NCI-H1436 treated with DMSO at 0.1 percent for 48 hours (cell line): ENCODE data around the gene WNT16.

ENCODE experiments used
- DNase-seq: peaks from one replicate; lab custom pipeline; 2025; lab: John Stamatoyannopoulos, UW

The WNT16 gene

DNA sequence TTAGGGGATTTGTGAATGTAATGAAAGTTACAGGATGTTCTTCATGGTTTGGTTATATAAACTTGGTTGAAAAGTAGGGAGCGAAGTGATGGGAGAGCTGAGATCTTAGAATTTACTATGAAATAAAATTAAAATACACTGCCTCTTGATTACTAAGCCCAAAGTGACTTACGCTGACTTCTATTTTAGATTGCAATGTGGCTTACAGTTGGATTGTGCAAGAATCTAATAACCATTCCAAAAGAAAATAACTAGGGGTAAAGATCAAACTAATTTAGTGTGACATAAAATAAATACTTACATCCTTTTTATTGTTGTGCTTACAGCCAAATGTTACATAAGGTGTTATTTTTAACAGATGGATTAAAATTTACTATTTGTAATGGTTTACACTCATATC, 15.3 kb downstream of the WNT16 start:
- no peak for DNase-seq

DNA sequence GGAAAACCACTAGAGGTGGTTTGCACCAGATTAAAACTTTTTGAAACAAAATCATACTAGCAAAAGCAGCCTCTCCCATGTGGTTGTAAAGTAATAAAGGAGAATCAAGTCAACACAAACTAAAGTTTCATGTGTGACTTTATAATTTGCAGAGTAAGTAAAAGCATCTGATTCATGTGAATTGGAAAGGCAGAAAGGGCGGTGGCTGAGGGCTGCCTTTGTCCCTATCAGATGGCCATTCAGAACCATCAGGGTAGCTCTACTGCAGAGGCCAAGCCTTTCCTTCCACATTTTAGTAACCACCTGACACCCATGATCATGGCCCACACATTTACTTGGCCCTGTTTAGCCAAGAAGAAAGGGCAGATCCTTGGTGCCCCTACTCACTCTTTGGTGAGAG, 15.7 kb downstream of the WNT16 start:
- DNase-seq: no peak

DNA sequence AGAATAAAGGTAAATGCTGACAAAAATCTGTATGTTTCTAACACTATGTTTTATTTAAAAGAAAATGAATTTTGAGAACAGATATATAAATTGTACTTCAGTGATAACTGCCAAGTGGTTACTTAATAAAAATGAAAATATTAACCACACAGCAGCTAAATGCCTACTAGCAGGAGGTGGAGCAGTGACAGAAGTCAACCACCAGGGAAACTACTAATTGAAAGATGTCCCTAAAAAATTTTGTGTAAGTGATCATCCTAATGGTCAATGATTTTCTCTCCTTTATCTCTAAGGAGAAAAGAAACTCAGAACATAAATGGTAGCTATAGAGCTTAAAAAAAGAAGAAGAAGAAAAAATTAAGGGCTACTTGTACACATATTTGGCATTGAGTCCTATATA, 22.9 kb downstream of the WNT16 start:
- DNase-seq: no peak

DNA sequence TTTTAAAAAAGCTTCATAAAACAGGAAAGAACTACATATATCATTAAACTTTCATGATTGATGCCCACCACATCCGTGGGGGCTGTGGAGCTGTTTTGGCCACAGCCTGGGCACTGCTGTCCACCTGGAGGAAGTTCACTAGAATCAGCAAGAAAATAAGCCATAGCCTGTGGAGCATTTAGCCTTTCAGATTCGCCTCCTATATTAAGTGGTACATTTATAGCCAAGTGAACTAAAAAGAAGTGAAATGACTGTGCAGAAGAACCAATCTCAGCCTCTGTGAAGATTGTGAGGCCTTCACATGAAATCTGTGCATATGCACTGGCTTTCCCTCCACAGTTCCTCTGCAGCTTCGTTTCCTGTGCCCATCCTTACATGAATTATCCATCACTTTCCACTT, 23.5 kb downstream of the WNT16 start:
- no peak for DNase-seq

DNA sequence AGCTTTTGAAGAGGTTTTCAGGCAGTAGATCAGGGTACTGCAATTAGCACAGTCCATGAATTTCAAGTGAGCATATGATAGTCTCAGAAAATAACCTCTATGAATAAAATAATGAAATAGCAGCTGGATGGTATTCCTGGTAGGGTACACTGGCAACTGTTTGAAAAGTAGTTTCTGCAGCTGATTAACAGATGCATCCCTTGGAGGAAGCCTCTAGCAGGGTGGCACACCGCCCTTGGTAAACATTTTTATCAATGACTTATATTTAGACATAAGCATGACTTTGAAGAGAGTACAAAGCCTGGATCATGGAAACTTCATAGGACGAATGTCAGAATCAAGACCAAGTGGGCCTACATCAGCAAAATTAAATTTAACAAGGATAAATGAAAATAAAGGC, 26.8 kb downstream of the WNT16 start:
- DNase-seq: no peak

DNA sequence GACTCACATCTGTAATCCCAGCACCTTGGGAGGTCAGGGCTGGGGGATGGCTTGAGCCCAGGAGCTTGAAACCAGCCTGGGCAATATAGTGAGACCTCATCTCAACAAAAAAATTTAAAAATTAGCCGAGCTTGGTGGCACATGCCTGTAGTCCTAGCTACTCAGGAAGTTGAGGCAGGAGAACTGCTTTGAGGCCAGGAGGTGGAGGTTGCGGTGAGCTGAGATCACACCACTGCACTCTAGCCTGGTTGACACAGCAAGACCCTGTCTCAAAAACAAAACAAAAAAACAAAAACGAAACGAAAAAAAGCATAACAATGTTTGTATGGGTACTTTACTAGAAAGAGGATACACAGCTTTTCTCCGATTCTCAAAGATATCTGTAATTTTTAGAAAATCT, 31.8 kb downstream of the WNT16 start:
- DNase-seq: no peak

DNA sequence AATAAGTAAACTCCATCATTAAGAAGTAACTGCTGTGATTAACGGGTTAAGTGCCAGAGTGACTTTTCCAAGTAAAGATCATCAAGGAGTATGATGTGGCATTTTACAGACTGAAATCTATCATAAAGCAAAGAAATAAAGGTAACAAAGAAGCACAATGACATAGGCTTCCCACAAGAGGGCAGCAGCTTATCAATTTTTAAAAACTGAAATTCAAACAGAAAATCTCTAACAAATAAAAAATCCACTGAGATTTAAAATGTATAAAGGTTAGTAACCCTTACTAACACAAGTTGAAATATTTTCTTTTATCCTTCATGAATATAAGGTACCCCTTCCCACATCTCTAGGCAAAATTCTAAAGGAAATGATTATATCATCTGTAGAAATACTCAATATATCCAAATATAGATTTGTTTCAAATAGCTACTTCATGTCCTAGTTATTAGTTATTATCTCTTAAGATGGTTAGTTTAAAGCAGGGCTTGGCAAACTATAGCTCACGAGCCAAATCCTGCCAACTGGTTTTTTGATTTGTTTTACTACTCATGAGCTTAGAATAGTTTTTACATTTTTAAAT, 38.1 kb downstream of the WNT16 start:
- DNase-seq: no peak

DNA sequence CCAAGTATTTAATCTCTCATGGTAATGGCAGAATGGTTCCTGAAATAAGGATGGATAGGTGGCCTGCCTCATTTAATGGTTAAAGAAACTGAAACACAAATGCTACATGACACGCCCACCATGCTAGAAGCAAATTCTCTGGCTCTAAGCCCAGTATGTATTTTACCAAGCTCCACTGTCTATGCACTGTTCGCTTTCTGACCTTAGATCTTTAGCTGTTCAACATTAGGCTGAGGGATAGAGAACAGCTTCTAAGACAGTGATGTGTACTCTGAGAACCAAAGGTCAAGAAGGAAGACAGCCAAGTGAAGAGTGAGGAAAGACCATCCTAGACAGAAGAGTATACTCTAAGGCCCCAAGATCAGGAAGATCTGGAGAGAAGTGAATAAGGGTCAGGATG, 40.7 kb downstream of the WNT16 start:
- DNase-seq: no peak

DNA sequence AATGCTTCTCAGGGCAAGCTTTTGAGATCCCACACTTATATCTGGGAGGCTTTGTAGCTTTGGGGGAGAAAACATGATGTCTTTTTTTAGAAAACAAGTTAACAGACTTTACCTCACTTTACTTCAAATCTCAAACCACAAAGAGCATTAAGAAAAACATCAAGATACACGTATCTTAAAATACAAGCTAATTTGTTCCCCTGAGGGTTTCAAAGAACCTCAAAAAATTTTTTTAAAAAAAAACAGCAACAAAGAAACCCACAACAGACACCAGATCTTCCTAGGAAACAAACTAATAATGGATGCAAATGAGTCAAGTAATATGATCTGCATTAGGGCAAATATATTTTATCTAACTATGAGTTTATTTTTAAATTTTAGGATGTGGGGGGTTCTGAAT, 42.6 kb downstream of the WNT16 start:
- DNase-seq: no peak

DNA sequence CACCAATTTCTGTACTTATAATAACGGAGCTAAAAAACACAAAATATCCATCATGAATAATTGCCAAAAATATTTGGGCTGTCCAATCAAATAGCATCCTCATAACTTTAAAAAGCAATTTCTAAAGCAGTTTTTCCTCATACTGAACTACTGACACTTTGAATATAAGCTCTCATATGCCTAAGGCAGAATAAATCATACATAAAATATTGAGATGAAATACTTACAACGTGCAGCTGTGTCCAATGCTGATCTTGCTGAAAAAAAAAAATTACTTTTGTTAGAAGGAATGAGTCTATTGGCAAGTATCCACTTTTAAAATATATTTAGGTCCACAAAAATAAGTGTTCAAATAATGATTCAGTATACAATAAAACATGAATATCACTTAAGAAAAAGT, 43.1 kb downstream of the WNT16 start:
- no peak for DNase-seq

DNA sequence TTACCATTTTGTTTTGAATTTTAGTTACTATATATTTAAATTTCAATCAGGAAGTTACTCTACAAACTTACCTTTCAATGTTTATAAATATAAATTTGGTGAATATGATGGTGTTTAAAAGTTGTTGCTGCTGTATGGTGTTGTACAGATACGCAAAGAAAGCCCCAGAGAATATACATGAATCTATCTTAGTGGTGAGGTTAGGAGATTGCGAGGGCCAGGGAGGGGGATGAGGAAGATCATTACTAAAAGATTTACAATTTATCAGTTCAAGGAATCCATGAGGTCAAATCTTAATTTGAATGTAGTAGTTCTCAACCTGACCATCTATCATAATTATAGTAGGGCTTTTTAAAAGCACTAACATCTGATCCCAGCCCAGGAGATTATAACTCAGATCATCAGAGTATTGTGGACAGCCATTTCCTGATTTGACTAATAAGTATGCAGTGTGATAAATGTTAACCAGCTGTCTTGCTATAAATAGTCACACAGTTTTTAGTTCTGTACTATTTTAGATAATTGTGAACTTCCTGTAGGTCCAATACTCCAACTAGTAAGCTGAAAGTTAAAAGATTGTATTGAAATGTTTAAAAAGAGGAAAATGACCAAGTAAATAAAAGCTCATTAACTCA, 43.7 kb downstream of the WNT16 start:
- no peak for DNase-seq

DNA sequence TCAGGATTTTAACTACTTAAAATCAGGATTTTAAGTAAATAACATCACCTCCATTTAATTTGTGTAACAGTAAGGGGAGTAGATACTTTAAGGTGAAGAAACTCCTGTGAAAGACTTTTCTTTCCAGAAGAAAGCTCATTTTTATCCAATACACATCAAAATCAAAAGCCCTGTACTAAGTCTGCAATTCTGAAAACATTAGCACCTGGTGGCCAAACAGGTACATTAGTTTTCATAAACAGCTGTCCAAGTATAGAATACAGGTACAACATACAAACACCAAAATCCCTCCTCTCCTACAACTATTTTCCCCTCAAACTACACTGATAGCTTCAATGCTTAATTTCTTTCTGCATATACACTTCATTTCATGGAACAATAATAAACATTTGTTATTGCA, 44.4 kb downstream of the WNT16 start:
- no peak for DNase-seq

DNA sequence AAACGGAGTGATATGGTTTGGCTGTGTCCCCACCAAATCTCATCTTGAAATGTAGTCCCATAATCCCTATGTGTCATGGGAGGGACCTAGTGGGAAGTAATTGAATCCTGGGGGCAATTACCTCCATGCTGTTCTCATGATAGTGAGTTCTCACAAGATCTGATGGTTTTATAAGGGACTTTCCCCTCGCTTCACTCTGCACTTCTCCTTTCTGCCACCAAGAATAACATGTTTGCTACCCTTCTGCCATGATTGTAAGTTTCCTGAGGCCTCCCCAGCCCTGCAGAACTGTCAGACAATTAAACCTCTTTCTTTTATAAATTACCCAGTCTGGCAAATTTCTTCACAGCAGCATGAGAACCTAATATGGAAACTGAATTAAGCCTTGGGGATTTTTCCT, 48.2 kb downstream of the WNT16 start:
- DNase-seq: no peak

DNA sequence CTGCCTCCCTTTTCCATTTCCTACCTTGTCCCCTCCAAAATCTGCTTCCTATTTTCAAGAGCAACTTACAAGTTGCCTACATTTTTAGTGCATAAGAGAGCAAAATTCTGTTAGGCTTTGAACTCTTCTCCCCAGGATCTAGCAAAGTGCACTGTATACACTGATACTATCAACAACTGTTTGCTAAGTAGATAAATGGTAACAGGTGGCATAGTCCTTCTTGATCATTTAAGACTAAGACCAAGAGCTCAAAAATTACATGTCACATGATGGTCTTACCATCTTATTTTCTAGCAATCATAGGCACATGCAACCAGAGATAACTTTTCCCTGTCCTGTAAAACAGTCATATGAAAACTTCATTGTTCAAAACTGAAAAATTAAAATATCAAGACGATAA, 51.1 kb downstream of the WNT16 start:
- DNase-seq: no peak

DNA sequence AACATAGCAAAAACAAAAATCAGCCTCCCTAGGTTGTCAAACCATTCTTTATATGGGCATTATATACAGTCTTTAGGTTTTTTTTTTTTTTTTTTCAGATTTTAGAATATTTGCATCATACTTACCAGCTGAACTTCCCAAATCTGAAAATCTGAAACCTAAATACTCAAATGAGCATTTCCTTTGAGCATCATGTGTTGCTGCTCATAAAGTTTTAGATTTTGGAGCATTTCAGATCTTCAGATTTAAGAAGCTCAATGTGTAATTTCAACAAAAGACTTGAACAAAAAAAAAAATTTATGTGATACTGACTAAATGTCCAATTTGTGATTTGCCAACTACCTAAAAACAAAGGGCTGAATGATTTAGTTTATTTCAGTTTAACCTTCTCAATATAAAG, 53.7 kb downstream of the WNT16 start:
- DNase-seq: no peak

DNA sequence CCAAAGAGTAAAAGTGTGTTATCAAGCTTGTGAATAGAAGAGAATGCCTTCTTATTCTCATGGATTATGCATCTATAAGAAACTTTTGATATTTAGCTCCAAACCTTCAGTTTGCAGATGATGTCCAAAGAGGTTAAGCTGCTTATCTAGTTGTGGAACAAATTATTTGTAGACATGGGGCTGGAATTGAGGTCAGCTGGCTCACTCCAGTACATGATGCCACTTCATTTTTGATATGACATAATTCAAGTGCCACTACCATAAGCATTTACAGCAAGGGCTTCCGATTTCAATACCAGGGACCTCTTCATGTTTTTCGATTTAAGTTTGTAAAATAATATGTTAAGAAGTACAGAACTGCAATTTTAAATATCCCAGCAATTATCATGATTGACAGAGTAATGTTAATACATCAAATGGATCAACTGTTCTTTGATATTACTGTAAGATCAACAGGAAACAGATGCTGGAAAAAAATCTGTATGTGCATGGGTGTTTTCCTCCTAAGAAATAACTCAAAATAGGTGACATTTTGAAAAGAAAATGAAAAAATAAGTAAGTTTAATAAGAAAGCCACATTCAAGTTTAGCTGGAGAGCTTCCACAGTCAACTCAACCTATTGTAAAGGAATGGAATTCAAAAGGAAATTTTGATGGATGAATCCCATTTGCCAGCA, 54.6 kb downstream of the WNT16 start:
- DNase-seq: no peak

DNA sequence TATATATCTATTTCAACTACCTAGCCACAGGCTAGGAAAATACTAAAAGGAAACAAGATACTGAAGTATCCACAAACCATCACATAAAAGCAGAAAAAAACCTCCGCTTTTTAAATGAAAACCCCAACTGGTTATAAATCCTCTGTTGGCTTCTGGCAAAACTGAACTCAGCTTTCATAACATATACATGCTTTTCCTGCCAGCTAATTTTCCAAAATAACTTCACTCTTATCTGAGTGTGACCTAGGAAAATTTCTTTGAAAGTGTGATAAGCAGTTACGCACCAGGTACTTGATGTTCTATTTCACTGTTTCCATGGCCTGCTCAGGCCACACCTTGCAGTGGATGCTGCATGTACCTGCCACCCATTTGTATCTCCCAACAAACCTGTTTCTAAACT, 55.5 kb downstream of the WNT16 start:
- DNase-seq: no peak

DNA sequence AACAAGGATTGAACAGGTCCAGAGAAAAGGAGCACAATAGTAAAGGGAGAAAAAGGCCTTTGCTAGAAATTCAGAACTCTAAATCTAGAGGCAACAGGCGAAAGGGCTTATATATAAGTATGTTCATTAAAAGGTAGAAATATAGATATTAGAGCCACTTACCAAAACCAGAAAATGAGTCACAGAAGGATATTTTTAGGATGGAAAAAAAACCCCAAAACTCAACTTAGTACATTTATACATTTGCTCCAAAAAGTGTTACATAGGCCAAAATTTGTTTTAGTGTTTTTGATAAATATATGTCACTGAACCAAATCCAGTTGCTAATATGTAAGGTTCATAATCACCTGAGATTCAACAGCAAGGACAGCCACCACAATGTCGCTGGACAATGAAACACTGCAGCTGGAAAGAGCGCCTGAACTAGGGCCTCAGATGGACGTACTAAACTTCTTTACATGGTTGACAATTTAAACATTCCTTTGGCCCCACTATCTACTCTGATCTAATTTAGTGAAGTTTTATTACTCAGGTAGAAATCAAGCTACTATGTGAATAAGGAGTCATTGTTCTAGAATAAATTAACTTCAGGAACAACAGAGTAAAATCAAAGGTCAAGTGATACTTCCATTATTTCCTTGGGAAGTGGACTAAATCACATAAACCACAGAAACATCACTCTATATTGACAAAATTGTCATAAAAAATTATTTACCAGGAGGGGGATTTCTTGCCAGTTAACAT, 56.4 kb downstream of the WNT16 start:
- no peak for DNase-seq

DNA sequence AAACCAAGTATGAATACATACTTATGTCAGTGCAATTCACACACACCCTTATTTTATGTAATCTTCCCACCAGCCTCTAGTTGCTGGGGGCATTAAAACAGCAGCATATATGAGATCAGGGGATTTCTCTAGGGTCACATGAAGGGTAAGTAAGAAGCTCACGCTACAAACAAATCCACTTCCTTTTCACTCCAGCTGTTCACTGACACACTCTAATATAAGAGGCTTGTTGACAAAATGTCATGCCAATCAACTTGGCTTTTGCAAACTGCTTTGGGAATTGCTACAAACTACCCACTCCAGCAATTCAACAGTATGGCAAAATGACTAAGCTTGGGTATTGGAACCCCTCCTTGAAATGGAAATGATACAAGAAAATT, 57.0 kb downstream of the WNT16 start:
- no peak for DNase-seq

DNA sequence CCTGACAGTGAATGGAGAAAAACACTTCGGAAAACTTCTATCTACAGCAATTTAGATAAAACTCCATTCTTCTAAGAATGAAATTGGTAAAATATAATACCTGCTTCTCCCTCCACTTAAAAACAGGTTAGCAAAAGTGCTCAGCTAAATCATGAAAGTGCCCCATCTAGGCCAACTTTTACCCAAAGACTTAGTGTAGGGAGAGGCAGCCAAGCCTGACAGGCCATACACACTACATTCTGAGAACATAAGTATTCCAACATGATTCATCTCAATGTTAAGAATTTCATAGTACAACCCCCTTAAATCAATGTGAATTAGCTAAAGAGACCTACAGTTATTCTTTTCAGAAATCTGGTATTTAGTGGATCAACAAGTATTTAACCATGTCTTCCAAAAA, 60.1 kb downstream of the WNT16 start:
- no peak for DNase-seq

DNA sequence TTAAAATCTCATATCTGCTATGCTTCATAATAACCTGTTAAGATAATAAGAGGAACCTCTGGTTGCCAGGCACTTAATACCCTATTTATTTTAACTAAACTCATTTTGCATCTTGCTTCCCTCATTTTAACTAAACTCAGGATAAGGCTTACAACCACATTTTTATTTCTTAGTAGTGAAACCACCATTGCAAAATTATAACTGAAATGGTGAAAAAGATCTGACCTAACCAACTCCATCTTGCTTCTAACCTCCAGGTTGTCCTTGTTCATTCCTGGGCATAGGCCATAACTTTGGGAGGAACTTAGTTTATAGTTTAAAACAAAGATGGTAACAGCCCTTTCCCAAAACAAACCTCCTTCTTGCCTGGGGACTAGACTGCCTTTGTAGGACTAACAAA, 61.3 kb downstream of the WNT16 start:
- no peak for DNase-seq

DNA sequence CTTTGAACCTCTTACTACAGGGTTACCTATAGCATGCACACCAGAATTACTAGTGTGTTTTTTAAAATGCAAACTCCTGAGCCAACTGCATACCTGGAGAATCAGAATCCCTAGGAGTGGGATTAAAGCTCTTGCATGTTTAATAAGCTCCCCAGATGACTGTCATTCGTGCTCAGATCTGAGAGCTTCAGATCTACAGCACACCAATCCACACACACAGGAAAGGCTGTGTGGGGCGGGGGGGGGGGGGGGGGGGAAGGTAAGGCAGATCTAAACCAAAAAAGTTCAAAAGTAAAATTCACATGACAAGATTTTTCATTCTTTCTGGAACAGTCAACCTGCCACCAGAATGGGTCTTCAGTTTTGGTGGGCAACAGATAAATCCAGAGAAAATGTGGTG, 61.8 kb downstream of the WNT16 start:
- no peak for DNase-seq
